HG02588 (cell line): ENCODE results near the gene GAB2.

Experiments used
- ATAC-seq: cut with Tn5 transposase; IDR thresholded peaks from one replicate; pipeline ENCODE4 v1.9.1; 2021; ENCODE audit warnings: mild to moderate bottlenecking, moderate library complexity; ENCODE audit not compliant: unreplicated experiment

GAB2 gene

GRCh38 chr11:78213526-78214330, 203.9 kb downstream of the GAB2 start:
- ATAC-seq: no peak

DNA sequence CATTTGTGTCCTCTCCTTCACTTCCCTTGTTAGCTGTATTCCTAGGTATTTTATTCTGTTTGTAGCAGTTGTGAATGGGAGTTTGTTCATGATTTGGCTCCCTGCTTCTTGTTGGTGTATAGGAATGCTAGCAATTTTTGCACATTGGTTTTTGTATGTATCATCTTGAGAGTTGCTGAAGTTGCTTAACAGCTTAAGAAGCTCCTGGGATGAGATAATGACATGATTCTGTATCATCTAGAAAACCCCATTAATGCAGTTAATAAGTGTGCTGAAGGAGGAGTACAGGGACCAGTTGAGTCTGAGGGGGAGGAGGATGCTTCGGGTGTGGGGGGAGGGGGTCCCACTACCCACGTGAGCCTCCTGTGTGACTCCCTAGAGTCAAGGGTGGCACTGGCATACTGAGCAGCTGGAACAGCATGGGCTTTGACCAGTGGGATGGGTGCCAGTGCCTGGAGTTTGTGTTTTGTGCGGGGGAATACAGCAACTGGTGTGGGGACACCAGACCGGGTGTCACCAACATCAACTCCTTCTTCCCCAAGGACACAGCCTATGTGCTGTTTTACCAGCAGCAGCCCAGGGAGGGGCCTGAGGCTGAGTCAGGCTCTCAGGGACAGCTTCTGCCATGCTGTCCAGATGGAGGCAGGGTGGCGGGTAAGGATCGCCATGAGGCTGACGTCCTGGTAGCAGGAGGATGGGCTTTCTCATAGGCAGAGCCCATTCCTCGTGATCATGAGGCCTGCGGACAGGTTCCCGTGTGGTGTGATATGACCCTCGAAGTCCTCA, 204.8 kb downstream of the GAB2 start:
- no peak for ATAC-seq

GRCh38 chr11:78211565-78211964, 206.1 kb downstream of the GAB2 start:
- no peak for ATAC-seq

- no peak for ATAC-seq
These were observed 207.5 kb downstream of the GAB2 start for GRCh38 chr11:78210000-78210608.

GRCh38 chr11:78209478-78209877, 208.1 kb downstream of the GAB2 start:
- no peak for ATAC-seq

DNA sequence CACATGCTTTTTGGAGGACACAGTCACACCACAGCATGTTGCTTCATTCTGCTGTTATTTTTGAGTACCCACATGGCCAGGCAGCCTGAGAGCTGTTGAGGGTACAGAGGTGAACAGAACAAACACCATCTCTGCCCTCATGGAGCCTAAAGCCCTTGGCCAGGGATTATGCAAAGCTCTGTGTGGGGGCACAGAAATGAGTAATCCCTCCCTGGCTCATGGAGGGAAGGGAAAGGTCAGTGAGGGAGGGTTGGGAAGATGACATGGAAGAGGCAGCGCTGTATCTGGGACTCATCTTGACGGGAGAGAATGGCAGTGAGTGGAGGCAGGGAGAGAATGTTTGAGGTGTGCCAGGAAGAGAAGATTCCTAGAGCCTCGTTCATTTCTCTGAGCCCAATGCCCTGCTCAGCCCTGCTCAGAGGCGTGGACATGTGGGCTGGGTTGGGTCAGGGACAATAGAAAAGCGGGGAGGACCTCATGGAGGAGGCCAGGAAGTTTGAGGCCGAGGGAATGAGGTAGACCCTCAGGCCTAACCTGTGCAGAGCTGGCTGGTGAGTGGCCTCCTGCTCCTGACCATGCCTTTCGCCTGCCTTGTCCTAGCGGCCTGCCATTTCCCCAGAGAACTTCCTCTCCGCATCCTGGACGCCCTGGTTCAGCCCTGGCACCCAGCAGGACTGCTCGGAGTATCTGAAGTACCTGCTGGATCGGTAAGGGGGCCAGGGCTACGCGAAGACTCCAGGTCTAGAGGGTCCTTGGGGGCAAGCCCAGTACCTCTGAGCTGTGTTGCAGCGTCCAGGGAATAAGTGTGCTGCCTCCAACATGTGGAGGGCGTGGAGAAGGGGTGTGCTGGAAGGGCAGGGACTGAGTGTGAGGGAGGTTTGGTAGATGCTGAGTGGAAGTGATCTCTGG, 209.1 kb downstream of the GAB2 start:
- ATAC-seq: no peak

GRCh38 chr11:78207532-78208256, 209.9 kb downstream of the GAB2 start:
- no peak for ATAC-seq

- ATAC-seq: no peak
These were observed 211.9 kb downstream of the GAB2 start for GRCh38 chr11:78205691-78206090.

DNA sequence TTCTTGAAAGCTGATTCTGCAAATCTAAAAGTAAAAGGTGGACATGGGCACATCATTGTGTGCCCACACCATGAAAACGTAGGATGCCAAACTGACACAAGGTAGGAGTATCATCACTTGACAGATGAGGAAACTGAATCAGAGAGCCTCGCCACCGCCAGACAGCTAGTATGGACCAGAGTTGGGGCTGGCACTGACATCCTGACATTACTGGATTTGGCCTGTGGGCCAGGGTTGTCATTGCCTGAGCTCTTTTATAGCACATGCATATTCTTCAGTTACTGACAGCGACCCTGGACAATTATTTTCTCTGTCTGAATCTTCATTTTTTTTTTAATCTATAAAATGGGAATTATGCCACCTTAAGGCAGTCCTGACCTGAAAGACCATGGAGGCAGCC, 212.4 kb downstream of the GAB2 start:
- ATAC-seq: no peak

GRCh38 chr11:78203184-78203583, 214.4 kb downstream of the GAB2 start:
- no peak for ATAC-seq

- ATAC-seq: no peak
These were observed 214.9 kb downstream of the GAB2 start for GRCh38 chr11:78202733-78203167.

GRCh38 chr11:78201096-78201818, 216.4 kb downstream of the GAB2 start:
- ATAC-seq: no peak

GRCh38 chr11:78200553-78200952, 217.1 kb downstream of the GAB2 start:
- no peak for ATAC-seq

GRCh38 chr11:78200061-78200460, 217.6 kb downstream of the GAB2 start:
- ATAC-seq: no peak

GRCh38 chr11:78199653-78200015, 218.0 kb downstream of the GAB2 start:
- ATAC-seq: no peak

GRCh38 chr11:78199015-78199652, 218.5 kb downstream of the GAB2 start:
- no peak for ATAC-seq

- ATAC-seq: no peak
These were observed 219.8 kb downstream of the GAB2 start for GRCh38 chr11:78197816-78198215.

- ATAC-seq: no peak
These were observed 220.9 kb downstream of the GAB2 start for GRCh38 chr11:78196661-78197091.
